HG03159 (cell line): ENCODE measurements around the gene DRC7.

Experiments
- ATAC-seq: cut with Tn5 transposase; IDR thresholded peaks from one replicate; pipeline ENCODE4 v1.9.1; 2021; ENCODE audit warnings: mild to moderate bottlenecking, moderate library complexity; ENCODE audit not compliant: unreplicated experiment

DRC7 gene

GRCh38 chr16:57694725-57695679, at the start of gene DRC7:
TSS of gene DRC7 (plus strand) at chr16:57694806. CDS start at chr16:57697950, 3,144 bp downstream.
- ATAC-seq: no peak

- ATAC-seq: no peak
Observed at GRCh38 chr16:57645169-57645568, 49.4 kb upstream of the DRC7 start.

GRCh38 chr16:57645691-57646387, 48.8 kb upstream of the DRC7 start:
- no peak for ATAC-seq

GRCh38 chr16:57646388-57647039, 48.1 kb upstream of the DRC7 start:
- ATAC-seq: no peak

GRCh38 chr16:57647136-57647875, 47.3 kb upstream of the DRC7 start:
- ATAC-seq: no peak

- ATAC-seq: no peak
Observed at GRCh38 chr16:57648125-57648524, 46.5 kb upstream of the DRC7 start.

- no peak for ATAC-seq
Observed at GRCh38 chr16:57648581-57649442, 45.8 kb upstream of the DRC7 start.

- ATAC-seq: no peak
Observed at GRCh38 chr16:57649443-57649751, 45.2 kb upstream of the DRC7 start.

GRCh38 chr16:57649846-57650245, 44.8 kb upstream of the DRC7 start:
- no peak for ATAC-seq

- ATAC-seq: no peak
Observed at GRCh38 chr16:57651344-57652333, 43.0 kb upstream of the DRC7 start.

- ATAC-seq: no peak
Observed at GRCh38 chr16:57652695-57653471, 41.7 kb upstream of the DRC7 start.

GRCh38 chr16:57653936-57654335, 40.7 kb upstream of the DRC7 start:
- no peak for ATAC-seq

GRCh38 chr16:57656342-57656955, 38.2 kb upstream of the DRC7 start:
- ATAC-seq: no peak

- ATAC-seq: no peak
Observed at GRCh38 chr16:57657228-57657627, 37.4 kb upstream of the DRC7 start.

GRCh38 chr16:57658130-57658877, 36.3 kb upstream of the DRC7 start:
- no peak for ATAC-seq

- no peak for ATAC-seq
Observed at GRCh38 chr16:57658878-57659674, 35.5 kb upstream of the DRC7 start.
